Measurements from ENCODE around the gene PNKD. TPM values are rescaled to one million over a fixed set of nuclear protein-coding genes. Genes with fewer than 3 reads are reported as not detected.

Gene PNKD
- total RNA-seq, 4 donors from 2014 or later = 63.9 to 690 (median 70.4) TPM

DNA sequence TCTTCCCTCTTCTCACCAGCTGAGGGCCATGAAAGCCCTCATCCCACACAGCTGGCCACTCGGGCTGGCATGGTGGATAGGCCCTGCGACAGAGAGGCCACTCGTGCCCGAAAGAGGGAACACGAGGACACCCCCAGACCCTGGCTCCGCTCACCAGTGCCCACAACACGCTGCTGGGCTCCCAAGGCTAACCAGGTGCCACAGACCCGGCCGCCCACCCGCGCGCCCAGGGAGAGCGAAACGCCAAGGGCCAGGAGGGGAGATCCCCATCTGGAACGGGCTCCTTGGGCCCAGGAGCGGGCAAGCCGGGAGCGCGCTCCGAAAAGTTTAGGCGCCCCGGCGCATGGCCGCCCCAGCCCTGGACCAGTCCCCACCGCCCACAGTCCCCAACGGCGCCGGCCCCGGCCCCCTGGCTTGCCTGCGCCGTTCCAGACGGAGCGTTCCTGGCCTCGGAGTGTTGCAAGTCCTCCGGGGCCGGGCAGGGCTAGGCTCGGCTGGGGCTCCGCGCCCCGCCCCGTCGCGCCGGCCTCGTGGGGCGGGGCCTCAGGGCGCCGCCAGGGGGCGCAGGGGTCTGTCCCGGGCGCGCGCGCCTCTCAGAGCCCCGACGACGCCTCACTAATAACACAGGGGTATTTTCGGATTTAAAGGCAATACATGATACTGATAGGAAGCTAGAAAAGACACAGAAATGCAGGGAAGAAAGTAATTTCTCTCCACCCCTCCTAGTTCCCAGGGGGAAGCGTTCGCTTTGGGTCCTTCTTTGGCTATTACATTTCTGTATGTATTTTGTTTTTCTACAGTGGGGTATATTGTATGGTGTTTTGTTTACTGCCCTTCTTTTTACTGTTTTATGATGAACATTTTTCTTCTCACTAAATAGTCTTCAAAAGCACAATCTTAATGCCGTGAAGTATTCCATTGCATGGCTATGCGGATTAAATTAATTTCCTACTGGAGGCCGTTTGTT lies 22.0 kb downstream of the PNKD start, which contains the start of gene TMBIM1:
TSS of gene TMBIM1 (minus strand) at position 456 of the 967 bp plus-strand sequence. CDS start 10,362 bp downstream, outside the sequence.
- TF ChIP-seq POLR2A (IDR thresholded peaks at IDR 0.05) = peak; percentile 94 to 96
- TF ChIP-seq, protein P1, sequence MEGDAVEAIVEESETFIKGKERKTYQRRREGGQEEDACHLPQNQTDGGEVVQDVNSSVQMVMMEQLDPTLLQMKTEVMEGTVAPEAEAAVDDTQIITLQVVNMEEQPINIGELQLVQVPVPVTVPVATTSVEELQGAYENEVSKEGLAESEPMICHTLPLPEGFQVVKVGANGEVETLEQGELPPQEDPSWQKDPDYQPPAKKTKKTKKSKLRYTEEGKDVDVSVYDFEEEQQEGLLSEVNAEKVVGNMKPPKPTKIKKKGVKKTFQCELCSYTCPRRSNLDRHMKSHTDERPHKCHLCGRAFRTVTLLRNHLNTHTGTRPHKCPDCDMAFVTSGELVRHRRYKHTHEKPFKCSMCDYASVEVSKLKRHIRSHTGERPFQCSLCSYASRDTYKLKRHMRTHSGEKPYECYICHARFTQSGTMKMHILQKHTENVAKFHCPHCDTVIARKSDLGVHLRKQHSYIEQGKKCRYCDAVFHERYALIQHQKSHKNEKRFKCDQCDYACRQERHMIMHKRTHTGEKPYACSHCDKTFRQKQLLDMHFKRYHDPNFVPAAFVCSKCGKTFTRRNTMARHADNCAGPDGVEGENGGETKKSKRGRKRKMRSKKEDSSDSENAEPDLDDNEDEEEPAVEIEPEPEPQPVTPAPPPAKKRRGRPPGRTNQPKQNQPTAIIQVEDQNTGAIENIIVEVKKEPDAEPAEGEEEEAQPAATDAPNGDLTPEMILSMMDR (IDR thresholded peaks at IDR 0.05) = peak; percentile 67 to 98 (median 98)
- no peaks in the 10 kb centered on the region for H3K36me3 ChIP-seq
- peaks cover 9 to 57% (median 28%) of the 10 kb centered on the region in 4 donors for H3K4me1 ChIP-seq
- H3K4me3 ChIP-seq = peak within 1 kb of the TSS; percentile 67 to 95 (median 86)
- H3K27ac ChIP-seq = peak within 1 kb of the TSS; percentile 91 to 100 (median 97)
- peak; percentile 76 to 90 (median 89) for DNase-seq
- H3K27me3 ChIP-seq = no peaks in the 10 kb centered on the region
- H3K9me3 ChIP-seq = no peaks in the 10 kb centered on the region

DNA sequence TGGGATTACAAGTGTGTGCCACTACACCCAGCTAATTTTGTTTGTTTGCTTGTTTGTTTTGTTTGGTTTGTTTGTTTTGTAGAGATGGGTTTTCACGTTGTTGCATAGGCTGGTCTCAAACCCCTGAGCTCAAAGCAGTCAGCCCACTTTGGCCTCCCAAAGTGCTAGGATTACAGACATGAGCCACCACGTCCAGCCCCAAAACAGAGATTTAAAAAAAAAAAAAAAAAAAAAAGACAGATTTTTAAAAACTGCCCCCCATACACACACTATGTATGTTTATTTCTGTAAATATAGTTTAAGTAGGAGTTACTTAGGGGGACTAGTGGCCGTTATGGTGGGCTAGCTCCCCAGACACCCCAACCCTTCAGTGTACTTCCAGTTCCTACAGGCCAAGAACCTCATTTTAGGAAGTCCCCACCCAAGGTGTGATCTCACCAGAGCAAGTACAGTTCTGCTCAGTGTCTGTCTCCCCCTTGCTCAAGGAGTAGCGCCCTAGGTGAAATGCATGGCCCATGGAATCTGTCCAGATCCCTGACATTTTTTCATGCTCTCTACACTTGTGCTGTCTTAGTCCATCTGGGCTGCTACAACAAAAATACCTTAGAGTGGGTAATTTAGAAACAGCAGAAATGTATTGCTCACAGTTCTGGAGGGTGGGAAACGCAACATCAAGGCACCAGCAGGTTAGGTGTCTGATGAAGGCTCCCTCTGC lies 23.6 kb downstream of the PNKD start:
- Histone ChIP-seq H3K36me3 (no peaks in the 10 kb centered on the region), H3K4me3 (no peak overlapping the region), H3K27me3 (no peaks in the 10 kb centered on the region), H3K4me1 (peaks cover 9 to 42% (median 22%) of the 10 kb centered on the region in 4 donors), H3K27ac (peak overlapping the region in 3 of 4 donors; percentile 91 to 100 (median 99)), H3K9me3 (no peaks in the 10 kb centered on the region)
- no peak for DNase-seq
- TF ChIP-seq, protein P1 (IDR thresholded peaks at IDR 0.05) = no peak
- TF ChIP-seq POLR2A (IDR thresholded peaks at IDR 0.05) = no peak

DNA sequence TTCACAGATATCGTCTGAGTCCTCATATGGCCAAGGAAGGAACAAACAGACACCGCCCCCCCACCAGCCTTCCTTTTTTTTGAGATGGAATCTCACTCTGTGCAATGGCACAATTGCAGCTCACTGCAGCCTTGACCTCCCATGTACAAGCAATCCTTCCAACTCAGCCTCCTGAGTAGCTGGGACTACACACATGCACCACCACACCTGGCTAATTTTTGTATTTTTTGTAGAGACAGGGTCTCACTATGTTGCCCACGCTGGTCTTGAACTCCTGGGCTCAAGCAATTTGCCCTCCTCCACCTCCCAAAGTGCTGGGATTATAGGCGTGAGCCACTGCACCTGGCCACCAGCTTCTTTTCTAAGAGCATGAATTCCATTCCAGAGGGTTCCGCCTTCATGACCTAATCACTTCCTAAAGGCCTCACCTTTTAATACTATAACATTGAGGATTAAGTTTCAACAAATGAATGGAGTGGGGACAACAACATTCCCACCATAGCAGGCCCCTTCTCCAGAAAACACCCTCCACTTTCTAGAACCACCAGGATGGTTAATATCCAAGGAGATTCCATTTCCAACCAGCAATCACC lies 24.2 kb downstream of the PNKD start:
- H3K36me3 ChIP-seq = no peaks in the 10 kb centered on the region
- no peaks in the 10 kb centered on the region for H3K9me3 ChIP-seq
- H3K27me3 ChIP-seq = no peaks in the 10 kb centered on the region
- no peak overlapping the region for H3K4me3 ChIP-seq
- H3K27ac ChIP-seq = peak overlapping the region in 3 of 4 donors; percentile 86 to 99 (median 91)
- no peak for TF ChIP-seq POLR2A (IDR thresholded peaks at IDR 0.05)
- TF ChIP-seq, protein P1 (IDR thresholded peaks at IDR 0.05) = no peak
- DNase-seq = no peak
- peaks cover 9 to 36% (median 21%) of the 10 kb centered on the region in 4 donors for H3K4me1 ChIP-seq

DNA sequence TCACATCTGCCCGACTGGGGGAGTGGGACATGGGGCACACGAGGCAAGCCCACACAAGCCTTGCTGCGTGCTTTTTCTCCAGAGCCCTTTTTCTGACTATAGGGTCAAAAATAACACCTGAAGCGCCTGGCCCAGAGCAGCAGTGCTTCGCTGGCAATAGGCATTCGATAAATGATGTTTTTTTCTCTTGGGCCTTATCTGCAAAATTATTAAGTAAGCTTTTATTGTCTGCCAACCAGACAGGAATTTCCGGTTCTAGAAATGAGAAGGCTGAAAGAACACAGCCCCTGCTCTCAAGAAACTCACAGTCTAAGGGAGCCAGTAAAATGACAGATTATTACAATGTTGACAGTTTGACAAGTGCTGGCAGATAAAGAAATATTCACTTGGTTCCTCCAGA lies 24.7 kb downstream of the PNKD start:
- Histone ChIP-seq H3K27me3 (no peaks in the 10 kb centered on the region), H3K27ac (peak overlapping the region in 3 of 4 donors; percentile 86 to 99 (median 91)), H3K9me3 (no peaks in the 10 kb centered on the region), H3K4me1 (peaks cover 9 to 30% (median 17%) of the 10 kb centered on the region in 4 donors), H3K4me3 (no peak overlapping the region), H3K36me3 (no peaks in the 10 kb centered on the region)
- DNase-seq = no peak
- TF ChIP-seq POLR2A (IDR thresholded peaks at IDR 0.05) = peak in 1 of 2 donors; percentile 59
- TF ChIP-seq, protein P1 (IDR thresholded peaks at IDR 0.05) = no peak

DNA sequence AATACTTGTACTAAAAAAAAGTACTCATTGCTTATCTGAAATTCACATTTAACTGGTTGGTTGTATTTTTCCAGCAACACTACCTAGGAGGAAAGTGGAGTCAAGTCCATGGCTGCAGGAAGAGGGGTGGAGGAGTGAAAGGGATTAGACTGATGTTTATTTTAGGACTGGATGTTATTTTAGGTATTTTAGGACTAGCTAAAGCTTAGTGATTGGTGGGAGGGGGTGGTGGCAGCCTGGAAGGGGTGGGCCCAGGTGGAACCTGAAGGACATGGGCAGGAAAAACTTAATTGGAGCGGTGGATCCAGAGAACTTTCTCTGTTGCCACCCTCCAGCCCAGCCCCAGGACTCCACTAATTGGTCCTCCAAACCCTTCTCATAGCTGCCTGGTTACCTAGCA lies 25.9 kb downstream of the PNKD start:
- peaks cover 2 to 20% (median 11%) of the 10 kb centered on the region in 4 donors for H3K4me1 ChIP-seq
- TF ChIP-seq POLR2A (IDR thresholded peaks at IDR 0.05) = no peak
- TF ChIP-seq, protein P1 (IDR thresholded peaks at IDR 0.05) = no peak
- no peaks in the 10 kb centered on the region for H3K9me3 ChIP-seq
- H3K36me3 ChIP-seq = no peaks in the 10 kb centered on the region
- no peak overlapping the region for H3K4me3 ChIP-seq
- H3K27me3 ChIP-seq = no peaks in the 10 kb centered on the region
- H3K27ac ChIP-seq = no peak overlapping the region
- no peak for DNase-seq

All from Peyer's patch (tissue), 4 donors.